Parathyroid adenoma (tissue), 2 donors: ENCODE measurements around the gene RGL2.
"Not testable (repeated sequence)": the region's sequence is repeated elsewhere in the genome, so short reads cannot be mapped to it uniquely, and the experiment has no call there.

Experiments used
- H2AFZ ChIP-seq: fragments of 300-600 bp; sonication (generic); one replicate; pipeline ENCODE4 v1.7.0; 2017; ENCODE audit warnings: antibody characterized with exemption, mild to moderate bottlenecking
- H3K27ac ChIP-seq: fragments of 300-600 bp; sonication (generic); one replicate; pipeline ENCODE4 v1.7.0; 2017
- H3K27me3 ChIP-seq: fragments of 300-600 bp; sonication (generic); one replicate; pipeline ENCODE4 v1.7.0; 2017; ENCODE audit warnings: low read length; ENCODE audit not compliant: control insufficient read depth, insufficient read depth
- H3K36me3 ChIP-seq: fragments of 300-600 bp; sonication (generic); one replicate; pipeline ENCODE4 v1.7.0; 2017; ENCODE audit warnings: low read length; ENCODE audit not compliant: control insufficient read depth, insufficient read depth
- H3K4me1 ChIP-seq: fragments of 300-600 bp; sonication (generic); one replicate; pipeline ENCODE4 v1.7.0; 2017; ENCODE audit warnings: control low read depth
- H3K4me2 ChIP-seq: fragments of 300-600 bp; sonication (generic); one replicate; pipeline ENCODE4 v1.7.0; 2017; ENCODE audit warnings: low read length
- H3K4me3 ChIP-seq: fragments of 300-600 bp; sonication (generic); one replicate; pipeline ENCODE4 v1.7.0; 2017; ENCODE audit warnings: low read depth, low read length
- H3K79me2 ChIP-seq: fragments of 300-600 bp; sonication (generic); one replicate; pipeline ENCODE4 v1.7.0; 2017; ENCODE audit warnings: control low read depth
- H3K9ac ChIP-seq: fragments of 300-600 bp; sonication (generic); one replicate; pipeline ENCODE4 v1.7.0; 2017; ENCODE audit warnings: mild to moderate bottlenecking
- H3K9me3 ChIP-seq: fragments of 300-600 bp; sonication (generic); one replicate; pipeline ENCODE4 v1.7.0; 2017; ENCODE audit warnings: low read length; ENCODE audit not compliant: control insufficient read depth
- CTCF ChIP-seq: fragments of 300-600 bp; sonication (generic); IDR thresholded peaks from one replicate; pipeline ENCODE4 v1.7.0; 2017; ENCODE audit warnings: antibody characterized with exemption, mild to moderate bottlenecking
- donor health status: primary hyperparathyroidism.

RGL2 gene

DNA sequence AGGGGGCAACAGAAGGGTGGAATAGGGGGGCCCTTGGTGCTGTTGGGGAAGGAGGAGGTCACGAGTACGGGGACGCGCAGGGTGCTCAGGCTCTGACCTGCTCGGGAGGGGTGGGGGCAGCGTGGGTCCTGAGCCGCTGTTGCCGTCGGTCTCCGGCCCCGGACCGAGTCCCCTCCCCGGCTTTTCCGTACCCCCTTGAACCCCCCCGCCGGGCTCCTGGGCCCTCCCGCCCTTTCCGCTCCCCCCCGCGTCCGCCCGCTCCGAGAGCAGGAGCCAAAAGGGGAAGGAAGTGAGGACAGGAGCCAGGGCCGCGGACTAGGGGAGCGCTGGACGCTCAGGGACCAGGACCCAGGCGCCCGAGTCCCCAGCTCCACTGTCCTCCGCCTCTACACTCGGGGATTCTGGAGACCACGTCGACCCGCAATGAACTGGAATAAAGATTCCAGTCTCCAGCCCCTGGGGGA, at the start of gene RGL2:
Gene RGL2 (minus strand): TSS at position 170 of the 464 bp plus-strand sequence. CDS start 332 bp downstream, outside the sequence.
- peak within 1 kb of the TSS; percentile 89 for H2AFZ ChIP-seq
- H3K4me1 ChIP-seq, result peaks cover 2% of the 10 kb centered on the region
- no peaks in the 10 kb centered on the region for H3K36me3 ChIP-seq
- H3K9ac ChIP-seq, result peak within 1 kb of the TSS; percentile 72
- no peaks in the 10 kb centered on the region for H3K9me3 ChIP-seq
- H3K4me3 ChIP-seq, result peak within 1 kb of the TSS; percentile 92
- H3K4me2 ChIP-seq, result peak within 1 kb of the TSS; percentile 99
- no peaks in the 10 kb centered on the region for H3K27me3 ChIP-seq
- H3K27ac ChIP-seq, result peak within 1 kb of the TSS; percentile 96
- peaks cover 9% of the 10 kb centered on the region for H3K79me2 ChIP-seq
- no peak for TF ChIP-seq CTCF

GRCh38 chr6:33347816-33348215, 49.1 kb upstream of the RGL2 start:
- Histone ChIP-seq H3K9me3 (no peaks in the 10 kb centered on the region), H3K79me2 (no peaks in the 10 kb centered on the region), H3K4me1 (no peaks in the 10 kb centered on the region), H3K4me3 (no peak overlapping the region), H3K36me3 (no peaks in the 10 kb centered on the region), H3K4me2 (no peak overlapping the region), H3K9ac (no peak overlapping the region), H2AFZ (no peak overlapping the region), H3K27me3 (no peaks in the 10 kb centered on the region), H3K27ac (no peak overlapping the region)
- TF ChIP-seq CTCF, result no peak

GRCh38 chr6:33346972-33347371, 48.2 kb upstream of the RGL2 start:
- H3K27ac ChIP-seq, H3K4me1 ChIP-seq, H3K79me2 ChIP-seq, H2AFZ ChIP-seq, H3K36me3 ChIP-seq, H3K9ac ChIP-seq, H3K4me2 ChIP-seq, H3K4me3 ChIP-seq, H3K27me3 ChIP-seq, H3K9me3 ChIP-seq: not testable (repeated sequence)

GRCh38 chr6:33344701-33345697, 46.3 kb upstream of the RGL2 start:
- H3K9ac ChIP-seq, result no peak overlapping the region
- H2AFZ ChIP-seq, result peak overlapping the region; percentile 60
- no peaks in the 10 kb centered on the region for H3K9me3 ChIP-seq
- no peaks in the 10 kb centered on the region for H3K4me1 ChIP-seq
- H3K36me3 ChIP-seq, result no peaks in the 10 kb centered on the region
- no peaks in the 10 kb centered on the region for H3K27me3 ChIP-seq
- H3K79me2 ChIP-seq, result no peaks in the 10 kb centered on the region
- peak; percentile 72 for TF ChIP-seq CTCF
- H3K27ac ChIP-seq, result no peak overlapping the region
- H3K4me2 ChIP-seq, result no peak overlapping the region
- H3K4me3 ChIP-seq, result no peak overlapping the region

DNA sequence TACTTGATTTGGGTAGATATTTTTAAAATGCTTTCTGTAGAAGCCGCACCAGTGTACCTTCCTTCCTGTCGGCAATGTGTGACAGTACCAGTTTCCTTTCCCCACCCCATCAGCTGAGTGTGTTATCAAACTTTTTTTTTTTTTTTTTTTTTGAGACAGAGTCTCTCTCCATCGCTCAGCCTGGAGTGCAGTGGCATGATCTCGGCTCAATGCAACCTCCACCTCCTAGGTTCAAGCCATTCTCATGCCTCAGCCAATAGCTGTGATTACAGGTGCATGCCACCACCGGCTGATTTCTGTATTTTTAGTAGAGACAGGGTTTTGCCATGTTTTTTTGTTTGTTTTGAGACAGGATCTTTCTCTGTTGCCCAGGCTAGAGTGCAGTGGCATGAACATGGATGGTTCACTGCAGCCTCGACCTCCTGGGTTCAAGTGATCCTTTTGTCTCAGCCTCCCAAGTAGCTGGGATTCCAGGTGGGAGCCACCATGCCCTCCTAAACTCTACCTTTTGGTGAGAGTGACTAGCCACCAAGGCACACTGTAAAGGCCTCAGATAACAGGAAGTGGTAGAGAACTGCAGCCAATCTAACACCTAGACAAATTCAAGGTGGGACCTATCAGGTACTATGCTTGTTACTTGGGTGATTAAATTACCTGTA, 45.3 kb upstream of the RGL2 start:
- no peaks in the 10 kb centered on the region for H3K27me3 ChIP-seq
- no peaks in the 10 kb centered on the region for H3K9me3 ChIP-seq
- H3K79me2 ChIP-seq, result no peaks in the 10 kb centered on the region
- no peak overlapping the region for H3K9ac ChIP-seq
- H2AFZ ChIP-seq, result no peak overlapping the region
- no peaks in the 10 kb centered on the region for H3K4me1 ChIP-seq
- no peak overlapping the region for H3K4me2 ChIP-seq
- no peak overlapping the region for H3K4me3 ChIP-seq
- no peak for TF ChIP-seq CTCF
- H3K27ac ChIP-seq, result no peak overlapping the region
- no peaks in the 10 kb centered on the region for H3K36me3 ChIP-seq

DNA sequence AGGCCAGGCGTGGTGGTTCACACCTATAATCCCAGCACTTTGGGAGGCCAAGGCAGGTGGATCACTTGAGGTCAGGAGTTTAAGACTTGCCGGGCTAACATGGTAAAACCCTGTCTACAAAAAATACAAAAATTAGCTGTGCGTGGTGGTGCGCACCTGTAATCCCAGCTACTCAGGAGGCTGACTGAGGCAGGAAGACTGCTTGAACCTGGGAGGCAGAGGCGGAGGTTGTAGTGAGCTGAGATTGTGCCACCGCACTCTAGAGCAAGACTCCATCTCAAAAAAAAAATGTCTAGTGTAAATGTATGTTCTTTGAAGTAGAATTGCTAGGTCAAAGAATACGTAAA, 44.8 kb upstream of the RGL2 start:
- not testable (repeated sequence) for H3K4me1 ChIP-seq, H3K4me2 ChIP-seq, H3K79me2 ChIP-seq, H3K27ac ChIP-seq, H3K9ac ChIP-seq, H3K36me3 ChIP-seq, H3K9me3 ChIP-seq, H2AFZ ChIP-seq, H3K27me3 ChIP-seq, H3K4me3 ChIP-seq
